HEK293T (cell line): Measurements from ENCODE around the gene PPP1R7.

Experiments
- ELF4 ChIP-seq: fragments of 450-650 bp; IDR thresholded peaks from 2 replicates; pipeline ENCODE4 v1.6.1; 2017; ENCODE audit warnings: antibody characterized with exemption
- FOXK2 ChIP-seq: fragments of 450-650 bp; IDR thresholded peaks from 2 replicates; pipeline ENCODE4 v1.6.1; 2016; ENCODE audit warnings: mild to moderate bottlenecking
- FOXM1 ChIP-seq: fragments of 450-650 bp; IDR thresholded peaks from 2 replicates; pipeline ENCODE4 v1.6.1; 2017; ENCODE audit warnings: mild to moderate bottlenecking, borderline replicate concordance
- HDGF ChIP-seq: fragments of 450-650 bp; IDR thresholded peaks from 2 replicates; pipeline ENCODE4 v1.6.1; 2017; ENCODE audit warnings: antibody characterized with exemption, borderline replicate concordance
- L3MBTL2 ChIP-seq: fragments of 450-650 bp; conservative IDR thresholded peaks from 2 replicates; pipeline ENCODE4 v1.6.1; 2016; ENCODE audit warnings: mild to moderate bottlenecking
- LEF1 ChIP-seq: fragments of 450-650 bp; IDR thresholded peaks from 2 replicates; pipeline ENCODE4 v1.6.1; 2017; ENCODE audit warnings: mild to moderate bottlenecking, borderline replicate concordance
- NFRKB ChIP-seq: fragments of 450-650 bp; IDR thresholded peaks from 2 replicates; pipeline ENCODE4 v1.6.1; 2016; ENCODE audit warnings: mild to moderate bottlenecking, moderate library complexity
- SP1 ChIP-seq: fragments of 450-650 bp; IDR thresholded peaks from 2 replicates; pipeline ENCODE4 v1.6.1; 2017
- SUZ12 ChIP-seq: fragments of 450-650 bp; IDR thresholded peaks from 2 replicates; pipeline ENCODE4 v1.6.1; 2016; ENCODE audit warnings: mild to moderate bottlenecking

DNA sequence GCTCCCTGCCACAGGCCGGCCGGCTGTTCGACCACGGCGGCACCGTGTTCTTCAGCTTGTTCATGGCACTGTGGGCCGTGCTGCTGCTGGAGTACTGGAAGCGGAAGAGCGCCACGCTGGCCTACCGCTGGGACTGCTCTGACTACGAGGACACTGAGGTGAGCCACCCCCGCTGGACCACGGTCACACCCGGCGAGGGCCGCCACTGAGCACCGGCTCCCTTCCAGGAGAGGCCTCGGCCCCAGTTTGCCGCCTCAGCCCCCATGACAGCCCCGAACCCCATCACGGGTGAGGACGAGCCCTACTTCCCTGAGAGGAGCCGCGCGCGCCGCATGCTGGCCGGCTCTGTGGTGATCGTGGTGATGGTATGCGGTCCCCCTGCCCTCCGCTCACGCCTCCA is 59.0 kb downstream of the PPP1R7 start:
- TF ChIP-seq SUZ12, result no peak
- TF ChIP-seq NFRKB, result no peak
- TF ChIP-seq L3MBTL2, result no peak
- no peak for TF ChIP-seq FOXK2
- TF ChIP-seq HDGF, result no peak
- TF ChIP-seq LEF1, result no peak
- TF ChIP-seq SP1, result no peak
- no peak for TF ChIP-seq ELF4
- no peak for TF ChIP-seq FOXM1
